ENCODE data around the gene SH3D21.

The SH3D21 gene

GRCh38 chr1:36322786-36323635, 16.8 kb downstream of the SH3D21 start:
- Histone ChIP-seq H3K9ac (ENCODE audit: low read length) (no peak overlapping the region), H3K4me3 (ENCODE audit: insufficient read depth, low read length, poor library complexity, severe bottlenecking) (peak overlapping the region; percentile 10), H3K4me2 (ENCODE audit: low read depth, low read length, poor library complexity, severe bottlenecking) (peak overlapping the region; percentile 43), H4K20me1 (ENCODE audit: low read depth, low read length) (no peaks in the 10 kb centered on the region), H3K36me3 (ENCODE audit: low read length) (no peaks in the 10 kb centered on the region), H3K79me2 (ENCODE audit: insufficient read depth, low read length) (no peaks in the 10 kb centered on the region), H2AFZ (ENCODE audit: low read depth, low read length, severe bottlenecking) (no peak overlapping the region), H3K27ac (ENCODE audit: low read depth, low read length) (no peak overlapping the region), H3F3A (ENCODE audit: insufficient read depth) (no peaks in the 10 kb centered on the region), H3K27me3 (ENCODE audit: low read length) (no peaks in the 10 kb centered on the region), H3K9me3 (ENCODE audit: insufficient read depth, low read length) (no peaks in the 10 kb centered on the region), H3K9me2 (replicated peaks; ENCODE audit: insufficient read depth, low read length) (no peaks in the 10 kb centered on the region)
- TF ChIP-seq EZH2phosphoT487 (conservative IDR thresholded peaks at IDR 0.05; ENCODE audit: low read length): no peak
- TF ChIP-seq CTCF (IDR thresholded peaks at IDR 0.05; ENCODE audit: insufficient read depth, low read length, poor library complexity, severe bottlenecking): no peak

GRCh38 chr1:36323636-36324352, 17.6 kb downstream of the SH3D21 start, which contains the start of gene EVA1B:
EVA1B (minus strand) TSS chr1:36323645; CDS start chr1:36323037, 608 bp downstream.
- no peaks in the 10 kb centered on the region for H3K9me2 ChIP-seq (replicated peaks; ENCODE audit: insufficient read depth, low read length)
- H3K79me2 ChIP-seq (ENCODE audit: insufficient read depth, low read length): no peaks in the 10 kb centered on the region
- peak within 1 kb of the TSS; percentile 10 for H3K4me3 ChIP-seq (ENCODE audit: insufficient read depth, low read length, poor library complexity, severe bottlenecking)
- H3K36me3 ChIP-seq (ENCODE audit: low read length): no peaks in the 10 kb centered on the region
- H4K20me1 ChIP-seq (ENCODE audit: low read depth, low read length): no peaks in the 10 kb centered on the region
- no peak within 1 kb of the TSS for H2AFZ ChIP-seq (ENCODE audit: low read depth, low read length, severe bottlenecking)
- TF ChIP-seq CTCF (IDR thresholded peaks at IDR 0.05; ENCODE audit: insufficient read depth, low read length, poor library complexity, severe bottlenecking) (no peak), EZH2phosphoT487 (conservative IDR thresholded peaks at IDR 0.05; ENCODE audit: low read length) (no peak)
- no peak within 1 kb of the TSS for H3K27ac ChIP-seq (ENCODE audit: low read depth, low read length)
- H3K27me3 ChIP-seq (ENCODE audit: low read length): no peaks in the 10 kb centered on the region
- no peak within 1 kb of the TSS for H3K9ac ChIP-seq (ENCODE audit: low read length)
- no peaks in the 10 kb centered on the region for H3K9me3 ChIP-seq (ENCODE audit: insufficient read depth, low read length)
- H3K4me2 ChIP-seq (ENCODE audit: low read depth, low read length, poor library complexity, severe bottlenecking): peak within 1 kb of the TSS; percentile 43
- no peaks in the 10 kb centered on the region for H3F3A ChIP-seq (ENCODE audit: insufficient read depth)

GRCh38 chr1:36324353-36324703, 18.2 kb downstream of the SH3D21 start:
- no peaks in the 10 kb centered on the region for H3K36me3 ChIP-seq (ENCODE audit: low read length)
- no peak overlapping the region for H3K27ac ChIP-seq (ENCODE audit: low read depth, low read length)
- H2AFZ ChIP-seq (ENCODE audit: low read depth, low read length, severe bottlenecking): no peak overlapping the region
- H4K20me1 ChIP-seq (ENCODE audit: low read depth, low read length): no peaks in the 10 kb centered on the region
- no peaks in the 10 kb centered on the region for H3F3A ChIP-seq (ENCODE audit: insufficient read depth)
- H3K27me3 ChIP-seq (ENCODE audit: low read length): no peaks in the 10 kb centered on the region
- no peaks in the 10 kb centered on the region for H3K9me2 ChIP-seq (replicated peaks; ENCODE audit: insufficient read depth, low read length)
- no peaks in the 10 kb centered on the region for H3K9me3 ChIP-seq (ENCODE audit: insufficient read depth, low read length)
- H3K9ac ChIP-seq (ENCODE audit: low read length): no peak overlapping the region
- no peak overlapping the region for H3K4me2 ChIP-seq (ENCODE audit: low read depth, low read length, poor library complexity, severe bottlenecking)
- no peak for TF ChIP-seq EZH2phosphoT487 (conservative IDR thresholded peaks at IDR 0.05; ENCODE audit: low read length)
- no peak for TF ChIP-seq CTCF (IDR thresholded peaks at IDR 0.05; ENCODE audit: insufficient read depth, low read length, poor library complexity, severe bottlenecking)
- H3K4me3 ChIP-seq (ENCODE audit: insufficient read depth, low read length, poor library complexity, severe bottlenecking): no peak overlapping the region
- H3K79me2 ChIP-seq (ENCODE audit: insufficient read depth, low read length): no peaks in the 10 kb centered on the region

Measured in SU-DHL-6 (cell line).